GM12873 (cell line): ENCODE measurements around the gene CCHCR1.

ENCODE experiments used
- CTCF ChIP-seq: IDR thresholded peaks from 2 replicates; pipeline ENCODE4 v1.5.1; 2012; ENCODE audit warnings: low read depth, mild to moderate bottlenecking, moderate library complexity, low read length, control low read depth; ENCODE audit not compliant: insufficient read depth; ENCODE audit errors: missing control alignments

Gene CCHCR1

GRCh38 chr6:31140643-31141042 lies 17.0 kb downstream of the CCHCR1 start:
- TF ChIP-seq CTCF: no peak

- TF ChIP-seq CTCF: no peak
Observed at GRCh38 chr6:31139599-31139998, 18.0 kb downstream of the CCHCR1 start.

GRCh38 chr6:31138982-31139381 lies 18.6 kb downstream of the CCHCR1 start, which contains the start of gene PSORS1C2:
Gene PSORS1C2 (minus strand): TSS chr6:31139066. CDS start chr6:31139026, 40 bp downstream.
- TF ChIP-seq CTCF: no peak

GRCh38 chr6:31135710-31136109 lies 21.9 kb downstream of the CCHCR1 start:
- TF ChIP-seq CTCF: no peak

- TF ChIP-seq CTCF: no peak
Observed at GRCh38 chr6:31132806-31133205, 24.8 kb downstream of the CCHCR1 start.

- no peak for TF ChIP-seq CTCF
Observed at GRCh38 chr6:31131595-31131994, 26.0 kb downstream of the CCHCR1 start.

GRCh38 chr6:31130751-31131150 lies 26.9 kb downstream of the CCHCR1 start:
- no peak for TF ChIP-seq CTCF

- no peak for TF ChIP-seq CTCF
Observed at GRCh38 chr6:31129130-31129529, 28.5 kb downstream of the CCHCR1 start.
